Common myeloid progenitor, CD34-positive (primary cell): ENCODE data around the gene DCLK1.

Experiments
- CTCF ChIA-PET: fragments of 350-600 bp; sonication (Branson Sonifier 250); formaldehyde crosslinking; loops from one replicate; lab custom pipeline; 2021; ENCODE audit warnings: antibody characterized with exemption; lab: Charles Lee
- POLR2A ChIA-PET: fragments of 350-600 bp; sonication (Branson Sonifier 250); formaldehyde crosslinking; loops from one replicate; lab custom pipeline; 2021; ENCODE audit warnings: antibody characterized with exemption; lab: Charles Lee
- DNase-seq, 3 donors: peaks; one replicate each; pipeline versions ENCODE4 v3.0.0 to v3.0.0-alpha.2; 2013
- H3K27ac ChIP-seq, 2 experiments: 1 replicate in 1 of 2; 2 replicates in 1 of 2; pipeline ENCODE4 v1.7.0; 2013; ENCODE audit warnings: inconsistent platforms in 2 of 2, low read length in 2 of 2, mild to moderate bottlenecking in 2 of 2, low read depth in 1 of 2, moderate library complexity in 1 of 2; ENCODE audit not compliant: severe bottlenecking in 2 of 2, insufficient read depth in 1 of 2, poor library complexity in 1 of 2
- H3K27me3 ChIP-seq, 5 experiments: replicated peaks in 2 of 5; 1 replicate in 3 of 5; 2 replicates in 2 of 5; pipeline versions ENCODE4 v1.6.1 to v1.7.0; 2013; ENCODE audit warnings: low read length in 4 of 5, mild to moderate bottlenecking in 2 of 5, moderate library complexity in 2 of 5, inconsistent platforms in 1 of 5; ENCODE audit not compliant: insufficient read depth in 5 of 5, control insufficient read depth in 4 of 5
- H3K36me3 ChIP-seq, 4 experiments: 1 replicate in 2 of 4; 2 replicates in 2 of 4; pipeline versions ENCODE4 v1.6.1 to v1.7.0; 2013; ENCODE audit warnings: low read length in 3 of 4, control low read depth in 1 of 4, mild to moderate bottlenecking in 1 of 4; ENCODE audit not compliant: control insufficient read depth in 4 of 4, insufficient read depth in 4 of 4
- H3K4me1 ChIP-seq, 4 experiments: 1 replicate in 3 of 4; 2 replicates in 1 of 4; pipeline versions ENCODE4 v1.6.1 to v1.7.1; 2013; ENCODE audit warnings: low read length in 3 of 4, mild to moderate bottlenecking in 3 of 4, control low read depth in 1 of 4, inconsistent platforms in 1 of 4, moderate library complexity in 1 of 4; ENCODE audit not compliant: control insufficient read depth in 4 of 4, insufficient read depth in 4 of 4; ENCODE audit errors: control extremely low read depth in 1 of 4
- H3K4me3 ChIP-seq, 7 experiments: 1 replicate in 4 of 7; 2 replicates in 3 of 7; pipeline versions ENCODE4 v1.5.1 to v1.7.0; 2013; ENCODE audit warnings: mild to moderate bottlenecking in 7 of 7, low read length in 6 of 7, moderate library complexity in 6 of 7, inconsistent platforms in 2 of 7, low read depth in 2 of 7, control low read depth in 1 of 7; ENCODE audit not compliant: insufficient read depth in 4 of 7, control insufficient read depth in 1 of 7; ENCODE audit errors: extremely low read depth in 1 of 7
- H3K9me3 ChIP-seq, 5 experiments: 1 replicate in 4 of 5; 2 replicates in 1 of 5; pipeline versions ENCODE4 v1.6.1 to v1.7.1; 2013; ENCODE audit warnings: low read length in 4 of 5, mild to moderate bottlenecking in 2 of 5, inconsistent platforms in 1 of 5, low read depth in 1 of 5, moderate library complexity in 1 of 5; ENCODE audit not compliant: control insufficient read depth in 4 of 5, insufficient read depth in 2 of 5; ENCODE audit errors: control extremely low read depth in 1 of 5
- WGBS: methylation state at CpG from one replicate; pipeline ENCODE4 v1.1.5; 2013; ENCODE audit not compliant: insufficient coverage; 5-methylcytosine and 5-hydroxymethylcytosine counted together

DCLK1 gene

DNA sequence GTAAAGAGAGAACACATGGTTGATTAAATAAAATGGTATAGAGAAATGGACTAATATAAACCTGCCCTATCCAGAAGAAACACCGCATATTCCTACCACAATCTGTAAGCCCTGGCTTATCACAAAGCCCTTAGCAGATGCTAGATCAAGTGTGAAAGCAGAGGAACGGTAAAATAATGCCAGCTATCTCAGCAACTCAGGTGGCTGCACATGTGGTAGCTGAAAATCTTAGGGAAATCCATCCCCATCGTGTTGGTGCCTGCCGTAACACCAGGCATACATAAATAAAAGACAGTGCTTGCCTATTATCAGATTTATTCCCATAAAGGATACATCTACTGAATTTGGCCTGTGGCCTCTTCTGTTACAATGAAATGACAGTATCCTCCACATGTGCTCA lies 350.6 kb downstream of the DCLK1 start:
- ChIA-PET CTCF (no interaction called here), POLR2A (no interaction called here)
- no peaks in the 10 kb centered on the region for H3K9me3 ChIP-seq
- 71% methylated on average over 1 of the region's 4 CpGs for WGBS
- no peaks in the 10 kb centered on the region for H3K36me3 ChIP-seq
- H3K27me3 ChIP-seq: no peaks in the 10 kb centered on the region
- no peaks in the 10 kb centered on the region for H3K4me1 ChIP-seq
- H3K4me3 ChIP-seq: no peak overlapping the region
- H3K27ac ChIP-seq: no peak overlapping the region
- no peak for DNase-seq

GRCh38 chr13:35771898-35772297 lies 359.3 kb downstream of the DCLK1 start:
- H3K4me1 ChIP-seq: no peaks in the 10 kb centered on the region
- DNase-seq: no peak
- H3K27me3 ChIP-seq: peaks cover 0 to 6% (median 0%) of the 10 kb centered on the region in 5 experiments
- no peaks in the 10 kb centered on the region for H3K36me3 ChIP-seq
- WGBS: 85% methylated on average over 4 of the region's 5 CpGs
- no peaks in the 10 kb centered on the region for H3K9me3 ChIP-seq
- ChIA-PET POLR2A (no interaction called here), CTCF (no interaction called here)
- no peak overlapping the region for H3K4me3 ChIP-seq
- no peak overlapping the region for H3K27ac ChIP-seq

GRCh38 chr13:35770756-35771297 lies 360.4 kb downstream of the DCLK1 start:
- DNase-seq: no peak
- peaks cover 0 to 6% (median 0%) of the 10 kb centered on the region in 5 experiments for H3K27me3 ChIP-seq
- H3K4me1 ChIP-seq: no peaks in the 10 kb centered on the region
- ChIA-PET POLR2A (no interaction called here), CTCF (no interaction called here)
- H3K9me3 ChIP-seq: no peaks in the 10 kb centered on the region
- H3K4me3 ChIP-seq: no peak overlapping the region
- H3K36me3 ChIP-seq: no peaks in the 10 kb centered on the region
- WGBS: 100% methylated on average over 2 of the region's 3 CpGs
- no peak overlapping the region for H3K27ac ChIP-seq

- H3K9me3 ChIP-seq: no peaks in the 10 kb centered on the region
- H3K27ac ChIP-seq: no peak overlapping the region
- no peak for DNase-seq
- ChIA-PET CTCF (no interaction called here), POLR2A (no interaction called here)
- H3K4me3 ChIP-seq: no peak overlapping the region
- H3K36me3 ChIP-seq: no peaks in the 10 kb centered on the region
- WGBS: 100% methylated on average over 2 of the region's 3 CpGs
- H3K4me1 ChIP-seq: peaks cover 0 to 3% (median 0%) of the 10 kb centered on the region in 4 experiments
- peaks cover 0 to 3% (median 0%) of the 10 kb centered on the region in 5 experiments for H3K27me3 ChIP-seq
These were observed 361.4 kb downstream of the DCLK1 start for GRCh38 chr13:35769812-35770211.

DNA sequence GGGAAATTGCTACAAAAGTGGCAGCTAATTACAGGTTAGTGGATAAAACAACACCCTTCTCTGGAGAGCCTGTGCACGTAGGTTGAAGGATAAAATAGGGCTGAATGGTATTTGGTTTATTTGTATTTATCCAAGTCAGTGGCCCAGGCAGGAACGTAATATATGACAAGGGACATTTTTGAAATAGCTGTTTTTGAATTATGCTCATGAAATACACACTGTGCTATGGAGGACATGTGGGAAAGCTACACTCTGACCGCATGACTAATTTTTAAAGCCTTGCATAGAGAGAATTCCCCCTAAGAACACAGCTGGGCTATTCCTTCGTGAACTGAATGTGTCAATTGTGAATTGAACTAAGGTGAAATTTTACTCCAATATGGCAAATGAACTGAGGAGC lies 362.6 kb downstream of the DCLK1 start:
- H3K27ac ChIP-seq: no peak overlapping the region

GRCh38 chr13:35768073-35768472 lies 363.1 kb downstream of the DCLK1 start:
- Histone ChIP-seq H3K36me3 (no peaks in the 10 kb centered on the region), H3K4me1 (peaks cover 0 to 8% (median 2%) of the 10 kb centered on the region in 4 experiments), H3K27me3 (no peaks in the 10 kb centered on the region), H3K9me3 (no peaks in the 10 kb centered on the region), H3K4me3 (no peak overlapping the region), H3K27ac (no peak overlapping the region)
- ChIA-PET POLR2A (no interaction called here), CTCF (interaction anchor here (0.9 kb wide), 1 partner anchor 21 kb away, joined by 3 read pairs; no protein-coding TSS in a partner anchor)
- WGBS: 90% methylated on average over 4 of the region's 4 CpGs
- DNase-seq: no peak

More for the DNA sequence above, 362.6 kb downstream of the DCLK1 start:
- POLR2A ChIA-PET: no interaction called here
- Histone ChIP-seq H3K4me3 (no peak overlapping the region), H3K9me3 (no peaks in the 10 kb centered on the region), H3K27me3 (no peaks in the 10 kb centered on the region), H3K36me3 (no peaks in the 10 kb centered on the region), H3K4me1 (peaks cover 0 to 8% (median 2%) of the 10 kb centered on the region in 4 experiments)
- no peak for DNase-seq
- 100% methylated on average over 2 of the region's 4 CpGs for WGBS
- CTCF ChIA-PET: interaction anchor here (0.9 kb wide), 1 partner anchor 21 kb away, joined by 3 read pairs; no protein-coding TSS in a partner anchor

- POLR2A ChIA-PET: no interaction called here
- Histone ChIP-seq H3K27ac (no peak overlapping the region), H3K4me3 (no peak overlapping the region), H3K4me1 (peaks cover 0 to 8% (median 2%) of the 10 kb centered on the region in 4 experiments), H3K9me3 (no peaks in the 10 kb centered on the region), H3K27me3 (no peaks in the 10 kb centered on the region), H3K36me3 (no peaks in the 10 kb centered on the region)
- 93% methylated on average over 6 of the region's 6 CpGs for WGBS
- DNase-seq: no peak
- CTCF ChIA-PET: interaction anchor here (0.9 kb wide), 1 partner anchor 22 kb away, joined by 3 read pairs; no protein-coding TSS in a partner anchor
These were observed 363.8 kb downstream of the DCLK1 start for GRCh38 chr13:35767256-35767976.
